Stimulated activated CD8-positive, alpha-beta memory T cell treated with anti-CD3 and anti-CD28 coated beads, Interleukin-12 subunit alpha, Interleukin-12 subunit beta, amount 100 ng/mL, for 4 hours (primary cell): ENCODE measurements around the gene EPHB1.

Experiments used
- DNase-seq: peaks from one replicate; pipeline ENCODE4 v3.0.0-alpha.2; 2020; ENCODE audit warnings: low read depth

The EPHB1 gene

DNA sequence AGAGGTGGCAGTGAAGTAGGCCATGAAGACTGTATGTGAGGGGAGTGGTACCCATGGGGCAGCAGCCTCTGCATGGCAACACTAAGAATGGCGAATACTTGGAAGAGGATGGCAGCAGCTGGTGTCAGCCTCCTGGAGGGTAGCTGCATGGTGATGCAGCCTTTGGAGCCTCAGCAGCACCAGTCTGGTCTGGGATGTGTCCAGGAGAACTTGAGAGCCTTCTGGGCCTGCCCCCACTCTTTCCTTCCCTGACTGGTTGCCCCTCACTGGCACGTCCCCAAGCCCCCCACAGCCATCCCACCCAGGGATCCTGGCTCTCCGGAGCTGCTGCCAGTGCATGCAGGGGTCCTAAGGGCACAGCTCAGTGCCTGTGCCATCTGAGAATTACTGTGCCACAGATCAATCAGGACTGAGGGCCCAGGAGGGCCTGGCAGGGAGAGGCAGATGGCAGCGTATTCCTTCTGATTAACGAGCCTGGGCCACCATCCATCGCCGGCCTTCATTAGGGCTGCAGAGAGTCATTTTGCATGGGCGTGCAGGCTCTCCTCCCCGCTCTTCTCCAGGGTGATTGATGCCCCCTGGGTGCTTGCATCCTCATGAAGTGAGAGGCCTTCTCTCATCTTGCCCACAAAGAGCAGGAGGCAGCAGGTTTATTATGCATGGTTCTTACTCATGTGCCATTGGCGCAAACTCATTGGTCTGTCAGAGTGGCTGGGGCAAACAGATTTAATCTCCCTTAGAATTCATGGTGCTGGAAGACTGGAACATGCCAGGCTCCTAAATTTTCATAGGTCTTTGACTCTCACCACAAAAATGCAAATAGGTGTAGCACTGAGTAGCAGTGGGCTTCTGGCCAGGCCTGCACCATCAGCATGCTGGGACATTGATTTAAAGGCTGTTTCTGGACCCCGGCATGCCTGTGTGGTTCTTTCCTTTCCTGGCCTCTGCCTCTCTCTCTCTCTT, 116.8 kb downstream of the EPHB1 start:
- no peak for DNase-seq

DNA sequence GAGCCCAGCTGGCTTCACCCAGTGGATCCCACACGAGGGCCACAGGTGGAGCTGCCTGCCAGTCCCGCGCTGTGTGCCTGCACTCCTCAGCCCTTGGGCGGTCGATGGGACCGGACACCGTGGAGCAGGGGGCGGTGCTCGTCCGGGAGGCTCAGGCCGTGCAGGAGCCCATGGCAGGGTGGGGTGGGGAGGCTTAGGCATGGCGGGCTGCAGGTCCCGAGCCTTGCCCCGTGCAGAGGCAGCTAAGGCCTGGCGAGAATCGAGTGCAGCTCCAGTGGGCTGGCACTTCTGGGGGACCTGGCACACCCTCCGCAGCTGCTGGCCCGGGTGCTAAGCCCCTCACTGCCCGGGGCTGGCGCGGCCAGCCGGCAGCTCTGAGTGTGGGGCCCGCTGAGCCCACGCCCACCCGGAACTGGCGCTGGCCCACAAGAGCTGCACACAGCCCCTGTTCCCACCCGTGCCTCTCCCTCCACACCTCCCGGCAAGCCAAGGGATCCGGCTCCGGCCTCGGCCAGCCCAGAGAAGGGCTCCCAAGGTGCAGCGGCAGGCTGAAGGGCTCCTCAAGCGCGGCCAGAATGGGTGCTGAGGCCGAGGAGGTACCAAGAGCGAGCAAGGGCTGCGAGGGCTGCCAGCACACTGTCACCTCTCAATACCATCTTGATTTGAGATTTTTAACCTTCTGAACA, 121.4 kb downstream of the EPHB1 start:
- no peak for DNase-seq

DNA sequence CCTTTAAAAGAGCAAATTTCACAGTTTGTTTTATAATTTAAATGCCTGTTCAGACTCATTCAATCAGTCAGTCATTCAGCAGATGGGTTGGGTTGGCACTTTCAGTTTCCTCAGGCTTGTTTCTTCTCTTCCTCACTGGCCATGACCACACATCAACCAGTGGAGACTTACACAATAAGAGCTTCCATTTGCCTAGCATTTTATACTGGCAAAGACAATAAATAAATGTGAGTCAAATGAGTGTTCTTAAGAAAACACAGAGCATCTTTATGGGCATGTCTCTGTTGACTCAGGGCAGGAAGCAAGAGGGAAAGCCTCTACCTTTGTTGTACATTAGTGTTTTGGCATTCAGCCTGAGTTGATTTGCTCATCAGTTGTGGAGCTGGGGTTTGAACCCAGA, 122.6 kb downstream of the EPHB1 start:
- no peak for DNase-seq

DNA sequence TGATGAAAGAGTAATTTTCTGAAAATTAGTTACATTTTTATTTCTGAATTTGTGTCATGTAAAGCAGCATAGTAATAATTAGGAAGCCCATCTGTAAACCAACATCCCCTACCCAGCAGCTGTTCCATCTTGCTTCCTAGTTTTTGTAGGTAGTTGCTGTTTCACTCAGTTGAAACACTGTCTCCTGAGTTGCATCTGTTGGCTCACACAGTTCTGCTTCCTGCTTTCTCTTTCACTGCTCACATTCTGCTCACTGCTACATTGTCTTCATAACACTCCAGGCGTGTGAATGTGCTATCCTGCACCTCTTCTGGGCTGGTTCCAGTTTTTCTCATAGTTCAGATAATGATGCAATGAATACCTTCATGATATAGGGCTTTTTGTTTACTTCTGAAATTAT, 123.4 kb downstream of the EPHB1 start:
- no peak for DNase-seq

DNA sequence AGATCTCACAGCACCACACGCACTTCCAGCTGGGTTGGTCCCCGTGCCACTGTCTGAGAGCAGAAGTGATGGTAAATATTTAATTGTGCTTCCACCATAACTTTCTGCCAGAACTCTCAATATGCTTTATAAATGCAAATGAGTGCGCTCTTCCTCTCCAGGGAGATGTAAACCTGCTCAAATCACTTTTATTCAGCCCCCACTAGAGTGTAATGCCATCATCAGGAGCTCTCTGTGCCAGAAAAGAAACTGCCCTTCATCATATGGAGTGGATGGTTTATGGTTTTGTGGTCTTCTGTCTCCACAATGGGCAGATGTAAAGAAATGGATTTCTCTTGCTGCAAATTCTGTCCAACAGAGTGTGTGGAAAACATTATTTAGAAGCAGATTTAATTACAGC, 127.0 kb downstream of the EPHB1 start:
- no peak for DNase-seq

DNA sequence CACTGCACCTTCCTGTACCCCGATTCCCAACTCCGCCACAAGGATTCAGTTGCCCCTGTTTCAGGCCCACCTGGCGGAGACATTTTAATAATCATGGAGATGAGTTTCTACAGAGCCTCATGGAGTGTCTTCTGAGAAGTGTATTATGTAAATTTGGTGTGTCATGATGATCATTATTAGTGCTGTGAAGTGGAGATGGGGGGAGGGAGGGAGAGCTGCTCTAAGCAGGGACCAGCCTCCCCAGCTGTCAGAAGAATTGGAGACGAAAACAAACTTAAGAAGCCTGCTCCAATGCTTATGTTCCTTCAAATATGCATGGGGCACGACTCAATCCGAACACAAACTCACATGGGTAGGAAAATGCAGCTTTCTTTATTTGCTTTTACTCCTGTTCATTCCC, 127.8 kb downstream of the EPHB1 start:
- DNase-seq = no peak

DNA sequence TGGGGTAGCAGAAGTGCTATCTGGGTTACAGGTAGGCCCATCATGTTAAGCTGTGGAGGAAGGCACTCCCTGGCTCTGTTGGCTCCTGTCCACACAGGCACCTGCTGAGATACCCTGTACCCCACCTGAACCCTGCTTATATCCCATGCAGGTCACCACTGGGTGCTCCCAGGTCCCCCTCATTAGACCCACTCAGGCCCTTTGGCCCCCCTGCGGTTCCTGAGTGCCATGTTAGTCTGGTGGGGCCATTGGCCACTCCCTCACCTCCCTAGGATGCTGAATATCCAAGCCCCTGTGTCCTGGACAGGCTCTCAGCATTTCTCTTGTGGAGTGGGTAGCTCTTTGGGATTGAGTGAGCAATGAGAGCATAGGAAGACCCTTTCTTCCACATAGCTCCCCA, 128.2 kb downstream of the EPHB1 start:
- DNase-seq = no peak

DNA sequence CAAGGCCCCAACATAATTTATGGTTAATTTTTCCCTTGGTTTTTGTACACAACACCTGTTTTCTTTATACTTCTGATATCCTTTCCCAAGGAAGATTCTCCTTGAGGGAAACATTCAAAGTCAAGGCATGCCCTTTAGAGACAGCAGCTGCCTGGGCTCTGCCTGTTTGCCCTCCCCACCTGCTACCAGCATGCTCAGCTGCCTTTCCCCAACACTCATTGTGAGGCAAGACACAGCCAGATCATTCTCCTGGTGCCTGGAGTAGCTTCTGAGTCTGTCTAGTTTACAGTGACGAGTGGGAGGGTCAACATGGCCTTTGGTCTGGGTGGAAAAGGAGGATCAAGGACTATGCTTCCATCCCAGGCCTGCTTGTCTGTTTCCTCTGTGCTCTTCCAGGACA, 132.5 kb downstream of the EPHB1 start:
- DNase-seq = no peak

DNA sequence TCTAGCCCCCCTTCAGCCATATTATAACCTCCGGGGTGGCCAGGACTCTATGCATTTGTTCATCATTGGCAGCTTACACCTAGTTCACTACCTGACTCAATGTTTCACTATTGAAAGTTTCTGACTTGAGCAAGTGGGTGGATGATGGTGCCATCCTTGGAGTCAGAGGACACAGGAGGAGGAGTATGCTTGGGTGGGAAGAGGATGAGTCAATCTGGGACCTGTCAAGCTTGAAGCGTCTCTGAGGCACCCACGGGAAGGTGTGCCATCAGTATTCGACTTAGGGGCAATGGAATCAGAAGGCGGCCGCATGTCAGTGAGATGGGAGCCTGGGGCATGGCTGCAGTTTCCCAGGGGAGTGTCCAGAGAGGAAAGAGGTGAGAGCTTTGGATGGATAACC, 133.3 kb downstream of the EPHB1 start:
- no peak for DNase-seq

DNA sequence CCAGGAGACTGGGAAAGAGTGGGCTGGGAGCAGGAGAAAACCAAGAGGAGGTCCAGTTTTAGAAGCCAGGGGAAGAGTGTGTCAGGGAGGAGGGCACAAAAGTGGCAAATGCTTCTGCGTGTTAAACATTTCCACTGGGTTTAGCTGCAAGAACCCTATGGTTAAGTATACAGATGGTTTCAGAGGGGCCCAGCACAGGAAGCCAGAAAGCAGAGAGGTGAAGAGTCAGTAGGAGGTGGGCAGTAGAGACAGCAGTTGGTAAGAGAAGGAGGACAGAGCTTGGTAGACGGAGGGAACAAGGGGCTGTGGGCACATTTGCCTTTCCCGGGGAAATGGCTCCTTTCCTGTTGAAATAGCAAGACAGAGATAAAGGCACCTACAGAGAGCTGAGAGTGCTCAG, 133.8 kb downstream of the EPHB1 start:
- no peak for DNase-seq

DNA sequence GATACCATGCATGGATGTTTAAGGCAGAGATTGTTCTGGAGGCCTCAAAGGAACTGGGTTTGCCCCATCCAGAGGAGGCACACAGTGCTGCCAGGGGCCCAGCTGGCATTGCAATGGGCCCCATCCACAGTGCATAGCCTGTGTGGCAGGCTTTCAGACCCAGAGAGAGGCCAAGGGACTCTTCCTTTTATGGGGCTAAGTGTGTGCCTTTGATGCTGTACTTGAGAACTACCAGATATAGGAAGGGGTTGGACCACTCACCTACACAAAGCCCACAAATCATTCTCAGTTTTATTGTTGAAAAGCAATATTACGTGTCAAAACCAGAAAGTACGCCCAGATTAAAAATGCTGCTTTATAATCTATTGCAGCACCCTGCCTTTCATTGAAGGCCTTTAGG, 134.9 kb downstream of the EPHB1 start:
- DNase-seq = no peak

DNA sequence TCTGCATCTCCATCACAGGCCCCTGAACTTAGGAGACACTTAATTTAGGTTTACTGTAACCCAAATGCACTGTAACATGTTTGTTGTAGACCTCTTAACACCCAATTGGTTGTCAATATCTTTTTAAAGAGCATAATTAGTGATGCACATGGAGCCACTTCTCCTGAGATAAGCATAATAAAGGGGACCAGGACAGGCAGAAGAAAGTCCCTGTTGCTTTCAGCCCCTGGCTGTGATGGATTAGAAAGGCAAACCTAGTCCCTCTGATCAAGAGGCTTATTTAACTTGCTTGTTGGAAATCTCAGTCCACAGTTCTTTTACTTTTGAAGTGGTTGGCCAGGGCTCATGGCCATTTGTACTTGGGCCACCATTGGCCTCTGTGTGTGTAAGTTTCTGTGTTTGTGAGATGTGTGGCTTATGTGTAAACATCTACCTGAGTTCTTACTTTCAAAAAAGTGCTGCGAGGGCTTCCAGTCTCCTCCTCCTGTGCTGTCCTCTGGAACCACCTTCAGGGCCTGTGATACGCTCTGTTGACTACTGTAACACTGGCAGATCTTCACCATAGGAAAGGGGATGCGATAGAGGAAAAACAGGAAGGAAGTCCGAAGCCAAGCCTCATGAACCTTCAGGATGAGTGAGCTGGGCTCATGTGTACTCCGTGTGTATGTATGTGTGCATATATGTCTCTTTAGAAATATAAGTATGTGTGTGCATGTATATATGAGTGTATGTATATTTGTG, 136.2 kb downstream of the EPHB1 start:
- DNase-seq = no peak

DNA sequence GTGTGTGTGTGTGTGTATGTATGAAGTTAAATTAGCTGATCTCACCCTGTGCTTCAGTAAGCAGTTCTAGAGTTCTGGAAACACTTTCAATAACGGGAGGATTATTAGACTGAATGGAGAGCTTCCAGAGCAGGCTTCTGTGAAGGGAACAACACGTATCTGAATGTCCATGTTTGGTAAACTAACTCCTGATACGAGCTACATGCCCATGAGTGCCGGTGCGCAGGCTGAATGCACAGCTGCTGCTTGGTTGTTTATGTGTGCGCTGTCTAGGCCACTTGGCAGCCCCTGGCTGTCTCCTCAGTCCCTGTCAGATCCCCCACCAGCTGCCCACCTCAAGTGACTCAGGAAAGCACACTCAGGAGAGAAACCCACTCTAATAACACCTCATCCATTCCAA, 137.0 kb downstream of the EPHB1 start:
- DNase-seq = no peak

DNA sequence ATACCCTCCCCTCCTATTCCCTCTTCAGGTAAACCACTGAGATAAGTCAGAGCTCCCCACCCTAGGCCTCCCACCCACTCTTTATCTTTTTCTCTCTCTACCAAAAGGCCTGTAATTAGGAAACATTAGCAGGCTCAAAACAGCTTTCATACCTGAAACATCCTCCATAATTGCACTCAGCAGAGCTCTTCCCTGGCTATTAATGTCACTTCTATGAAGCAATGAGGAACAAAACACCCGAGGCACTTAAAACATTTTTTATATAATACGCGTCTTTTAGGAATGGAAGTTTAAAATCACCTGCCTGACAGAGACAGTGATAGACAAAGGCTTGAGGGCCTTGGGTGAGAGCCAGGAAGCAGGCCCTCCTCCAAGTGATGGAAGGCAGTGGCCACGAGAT, 138.9 kb downstream of the EPHB1 start:
- no peak for DNase-seq

DNA sequence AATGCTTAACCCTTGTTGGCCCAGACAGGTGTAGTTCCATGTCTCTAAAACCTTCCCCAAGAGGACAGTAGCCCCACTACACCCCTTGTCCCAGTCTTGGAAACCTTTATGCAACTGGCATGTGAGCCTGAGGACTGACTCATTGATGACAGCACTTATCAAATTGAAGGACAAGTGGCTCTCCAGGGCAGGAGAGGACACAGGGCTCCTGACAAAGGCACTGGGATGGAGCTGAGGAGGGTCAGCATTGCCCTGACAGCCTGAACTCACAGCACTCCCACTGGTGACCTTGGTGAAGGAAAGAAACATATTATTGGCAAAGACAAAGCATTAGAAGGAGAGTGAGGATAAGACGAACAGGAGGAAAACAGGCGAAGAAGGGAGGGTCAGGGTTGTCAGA, 139.9 kb downstream of the EPHB1 start:
- no peak for DNase-seq

DNA sequence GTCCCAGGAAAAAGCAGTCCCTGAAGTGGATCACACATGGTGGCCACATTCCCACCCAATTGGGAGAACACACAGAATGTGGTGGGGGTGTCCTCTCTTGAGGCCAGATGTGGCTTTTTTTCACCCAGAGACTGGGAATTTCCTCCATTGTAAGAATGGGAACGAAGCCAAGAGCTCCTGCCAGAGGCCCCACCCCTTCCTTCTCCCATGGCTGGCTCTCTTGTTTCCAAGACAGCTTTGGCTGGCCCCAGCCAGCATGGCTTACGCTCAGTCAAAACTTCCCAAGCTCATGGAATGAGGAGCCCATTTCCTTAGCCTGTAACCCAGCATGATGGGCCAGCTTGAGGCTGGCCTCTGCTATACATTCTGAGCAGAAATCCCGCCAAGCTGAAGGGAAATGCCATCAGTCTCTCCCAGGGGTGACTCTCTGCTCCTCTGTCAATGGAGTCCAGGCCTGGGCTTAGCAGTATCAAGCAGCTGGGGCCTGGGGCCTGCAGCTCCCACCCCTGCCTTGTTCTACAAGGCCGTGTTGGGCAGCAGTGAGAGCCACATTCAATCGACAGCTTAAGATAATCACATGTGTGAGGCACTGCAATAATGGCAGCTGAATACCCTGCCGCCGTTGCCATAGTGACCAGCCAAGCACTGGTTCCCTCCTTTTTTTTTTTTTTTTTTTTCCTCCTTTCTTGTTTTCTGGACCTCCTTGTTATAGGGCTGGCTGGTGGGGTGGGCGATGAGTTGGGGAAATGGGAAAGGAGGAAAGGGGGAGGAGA, 142.4 kb downstream of the EPHB1 start:
- no peak for DNase-seq

DNA sequence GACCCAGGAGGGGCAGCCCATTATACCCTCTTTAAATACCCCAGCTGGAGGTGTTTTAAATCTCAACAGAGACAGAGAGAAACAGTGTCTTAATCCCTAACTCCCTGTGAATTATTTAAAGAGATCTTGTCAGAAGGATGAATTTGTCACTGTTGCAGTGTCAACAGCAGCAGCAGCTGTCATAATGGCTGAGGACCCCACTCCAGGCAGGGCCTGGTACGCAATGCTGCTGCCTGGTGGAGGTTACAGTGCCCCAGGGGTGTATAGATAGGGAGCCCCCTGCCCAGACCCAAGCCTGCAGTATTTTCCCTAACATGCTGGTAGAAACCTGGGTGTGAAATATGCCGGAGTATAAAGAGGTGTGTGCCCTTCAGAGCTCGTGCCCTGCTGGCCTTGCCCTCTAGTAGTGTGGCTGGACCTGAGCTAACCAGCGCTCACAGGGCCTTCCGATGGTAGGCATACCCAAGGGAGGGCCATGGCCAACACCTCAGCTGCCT, 143.0 kb downstream of the EPHB1 start:
- DNase-seq = no peak

DNA sequence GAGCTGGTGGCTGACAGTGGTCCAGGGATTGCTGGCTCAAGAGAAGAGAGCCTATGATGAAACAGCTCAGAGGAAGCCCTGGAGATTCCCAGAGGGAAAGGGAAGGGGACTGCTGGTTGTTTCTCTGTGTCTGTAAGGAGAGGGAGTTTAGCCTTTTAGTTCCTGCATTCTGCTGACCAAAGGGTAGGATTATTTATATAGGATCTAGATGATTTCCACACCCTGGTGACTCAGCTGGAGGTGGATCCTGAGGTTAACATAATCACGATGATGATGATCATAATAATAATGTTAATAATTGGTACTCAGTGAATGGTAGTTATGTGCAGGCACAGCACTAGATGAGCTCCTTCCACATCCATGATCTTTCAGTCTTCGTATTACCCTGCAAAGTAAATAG, 144.9 kb downstream of the EPHB1 start:
- DNase-seq = no peak

DNA sequence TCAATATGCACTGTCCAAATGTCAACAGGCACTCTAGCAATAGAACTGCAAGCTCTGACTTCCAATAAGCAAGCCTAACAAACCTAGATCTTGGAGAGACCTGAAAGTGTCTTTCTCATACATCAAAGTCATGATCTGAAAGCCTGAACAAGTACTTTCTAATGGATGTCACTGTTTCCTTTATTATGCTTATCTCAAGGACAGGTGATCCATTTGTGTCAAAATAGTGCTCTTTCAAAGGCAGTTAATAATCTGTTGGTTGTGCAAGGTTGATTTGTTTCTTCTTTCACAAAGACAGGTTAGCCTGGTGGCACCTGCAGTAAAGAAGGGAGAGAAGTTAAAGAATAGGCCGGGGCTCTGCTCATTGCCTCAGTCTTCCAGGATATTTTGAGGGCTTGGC, 146.8 kb downstream of the EPHB1 start:
- DNase-seq = no peak

DNA sequence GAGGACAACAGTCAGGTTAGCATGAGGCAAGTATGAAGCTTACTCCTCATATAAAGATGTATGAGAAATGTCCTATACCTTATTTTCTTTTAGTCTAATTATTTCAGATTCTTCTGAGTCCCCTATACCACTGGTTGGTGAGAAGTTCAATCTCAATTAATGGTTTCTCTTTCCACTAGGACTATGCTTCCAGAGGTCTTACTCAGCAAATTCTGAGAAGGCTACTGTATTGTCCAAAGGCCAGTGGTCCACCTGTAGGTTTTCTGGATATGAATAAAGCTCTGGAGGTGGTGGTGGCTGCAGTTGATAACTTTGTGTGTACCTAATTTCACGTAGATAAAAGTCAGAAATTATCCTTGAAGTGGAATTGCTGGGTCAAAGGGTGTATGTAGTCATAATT, 149.4 kb downstream of the EPHB1 start:
- DNase-seq = no peak

DNA sequence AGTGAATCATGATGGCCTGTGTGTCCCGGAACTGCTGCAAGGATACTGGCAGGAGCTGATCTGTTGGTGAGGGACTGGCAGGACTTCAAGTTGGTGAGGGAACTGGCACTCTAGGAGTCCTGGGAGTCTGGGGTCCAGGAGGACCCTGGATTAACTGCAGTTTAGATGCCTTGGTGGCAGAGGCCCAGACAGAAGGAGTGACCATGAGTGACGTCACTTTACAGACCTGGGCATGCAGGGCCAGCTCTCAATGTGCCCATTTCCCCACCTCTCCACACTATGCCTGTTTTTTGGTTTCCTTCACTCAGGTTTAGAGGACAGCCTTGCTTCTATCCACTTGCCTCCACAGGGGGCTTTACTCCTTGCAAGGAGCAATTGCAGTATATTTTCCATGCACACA, 154.1 kb downstream of the EPHB1 start:
- no peak for DNase-seq

DNA sequence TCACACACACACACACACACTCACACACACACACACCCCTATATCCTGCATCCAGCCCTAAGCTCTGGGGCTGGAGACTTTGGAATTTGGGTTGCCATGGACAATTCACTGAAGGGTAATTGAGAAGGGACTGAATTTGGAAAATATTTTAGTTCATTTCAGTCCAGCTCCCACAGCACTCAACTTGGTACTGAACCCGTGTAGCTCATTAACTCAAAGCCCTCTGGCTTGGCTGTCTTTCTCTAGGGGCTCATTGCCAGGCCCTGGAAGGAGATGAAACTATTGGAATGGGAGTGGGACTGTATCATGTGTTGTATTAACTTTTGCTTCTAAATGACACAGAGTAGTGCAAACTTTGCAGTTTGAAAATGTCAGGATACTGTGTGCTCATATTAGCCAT, 157.3 kb downstream of the EPHB1 start:
- DNase-seq = no peak
